ENCODE measurements around the gene CHD6. TPM values are rescaled to one million over a fixed set of nuclear protein-coding genes. Genes with fewer than 3 reads are reported as not detected.

CHD6 gene
- total RNA-seq, 4 donors from 2014 or later = 21.5 to 130 (median 33.6) TPM

GRCh38 chr20:41507436-41507835, 110.7 kb downstream of the CHD6 start:
- DNase-seq = no peak
- no peak overlapping the region for H3K27ac ChIP-seq
- no peak overlapping the region for H3K4me3 ChIP-seq
- peaks cover 0 to 5% (median 0%) of the 10 kb centered on the region in 3 donors for H3K36me3 ChIP-seq
- no peaks in the 10 kb centered on the region for H3K9me3 ChIP-seq
- H3K27me3 ChIP-seq = no peaks in the 10 kb centered on the region
- peaks cover 0 to 31% (median 6%) of the 10 kb centered on the region in 4 donors for H3K4me1 ChIP-seq
- TF ChIP-seq POLR2A (IDR thresholded peaks at IDR 0.05) (no peak), CTCF (IDR thresholded peaks at IDR 0.05) (no peak)

DNA sequence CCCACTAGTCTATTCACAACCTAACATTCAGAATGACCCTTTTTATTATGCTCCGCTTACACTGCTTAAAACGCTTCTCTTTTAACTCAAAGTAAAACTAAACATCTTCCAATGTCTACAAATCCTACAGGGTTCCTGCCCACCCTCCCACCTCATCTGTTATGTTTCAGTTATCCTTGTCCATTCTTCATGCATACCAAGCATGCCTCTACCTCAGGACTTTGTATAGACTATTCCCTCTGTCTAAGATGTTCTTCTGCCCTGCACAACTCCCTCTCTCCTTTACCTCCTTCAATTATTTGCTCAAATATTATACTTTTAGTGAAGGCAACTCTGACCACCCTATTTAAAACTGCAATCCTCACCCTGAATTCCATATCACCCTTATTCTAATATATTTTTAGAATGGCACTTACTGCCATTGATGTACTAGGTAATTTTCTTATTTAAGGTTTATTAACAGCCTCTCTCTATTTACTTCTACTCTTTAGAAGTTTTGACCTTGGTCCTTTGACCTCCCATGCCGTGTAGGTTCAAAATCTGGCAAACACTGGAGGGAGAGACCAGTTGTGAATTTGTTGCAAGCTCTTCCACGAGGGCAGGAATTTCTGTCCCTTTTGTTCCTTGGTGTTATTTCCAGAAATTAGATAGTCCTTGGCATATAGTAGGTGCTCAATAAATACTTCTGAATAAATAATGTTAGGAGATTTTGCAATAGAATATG, 111.8 kb downstream of the CHD6 start:
- H3K27ac ChIP-seq = no peak overlapping the region
- no peaks in the 10 kb centered on the region for H3K9me3 ChIP-seq
- no peaks in the 10 kb centered on the region for H3K36me3 ChIP-seq
- no peak for TF ChIP-seq POLR2A (IDR thresholded peaks at IDR 0.05)
- H3K27me3 ChIP-seq = no peaks in the 10 kb centered on the region
- no peak overlapping the region for H3K4me3 ChIP-seq
- no peak for DNase-seq
- peaks cover 0 to 31% (median 6%) of the 10 kb centered on the region in 4 donors for H3K4me1 ChIP-seq

- no peaks in the 10 kb centered on the region for H3K27me3 ChIP-seq
- DNase-seq = no peak
- H3K9me3 ChIP-seq = no peaks in the 10 kb centered on the region
- no peak for TF ChIP-seq CTCF (IDR thresholded peaks at IDR 0.05)
- no peak for TF ChIP-seq POLR2A (IDR thresholded peaks at IDR 0.05)
- H3K4me3 ChIP-seq = no peak overlapping the region
- H3K36me3 ChIP-seq = no peaks in the 10 kb centered on the region
- H3K27ac ChIP-seq = no peak overlapping the region
- peaks cover 0 to 24% (median 6%) of the 10 kb centered on the region in 4 donors for H3K4me1 ChIP-seq
These were observed 113.0 kb downstream of the CHD6 start for GRCh38 chr20:41505184-41505583.

GRCh38 chr20:41501376-41501775, 116.8 kb downstream of the CHD6 start:
- TF ChIP-seq POLR2A (IDR thresholded peaks at IDR 0.05) (no peak), CTCF (IDR thresholded peaks at IDR 0.05) (no peak)
- no peak for DNase-seq
- H3K27ac ChIP-seq = no peak overlapping the region
- H3K4me3 ChIP-seq = no peak overlapping the region
- H3K36me3 ChIP-seq = peaks cover 0 to 4% (median 0%) of the 10 kb centered on the region in 3 donors
- no peaks in the 10 kb centered on the region for H3K27me3 ChIP-seq
- no peaks in the 10 kb centered on the region for H3K4me1 ChIP-seq
- no peaks in the 10 kb centered on the region for H3K9me3 ChIP-seq

DNA sequence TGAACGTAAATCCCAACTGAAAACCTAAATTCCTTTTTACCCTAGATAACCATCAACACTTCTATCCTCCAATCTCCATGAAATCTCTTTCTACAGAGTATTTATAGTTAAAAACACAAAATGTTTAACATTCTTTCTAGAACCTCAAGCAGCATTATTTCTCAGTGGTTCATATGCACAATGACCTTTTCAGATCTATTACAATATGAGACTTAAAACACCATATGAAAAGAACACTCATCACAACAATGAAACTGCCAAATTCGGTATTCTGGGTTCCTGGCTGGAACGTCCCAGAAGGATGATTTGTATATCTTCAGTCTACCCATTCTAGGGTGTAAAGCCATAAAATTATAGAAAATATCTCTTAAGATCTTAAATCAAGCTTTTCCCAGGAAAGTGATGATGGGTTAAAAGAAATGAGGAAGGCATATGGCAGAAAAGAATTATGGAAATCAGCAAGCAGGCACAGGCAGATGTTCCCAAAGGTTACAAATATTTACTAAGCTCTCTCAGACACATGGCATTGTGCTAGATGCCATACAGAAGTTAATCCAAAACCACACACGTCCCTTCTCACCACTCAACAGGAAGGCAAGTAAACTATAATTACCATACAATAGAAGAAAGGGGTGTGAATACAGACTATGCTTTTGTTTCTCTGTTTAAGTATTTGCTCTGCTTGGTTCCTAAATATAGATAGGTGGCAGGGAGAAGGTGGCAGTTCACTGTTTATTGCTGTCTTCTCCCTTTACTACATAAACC, 118.0 kb downstream of the CHD6 start:
- no peaks in the 10 kb centered on the region for H3K9me3 ChIP-seq
- H3K36me3 ChIP-seq = peaks cover 0 to 4% (median 0%) of the 10 kb centered on the region in 3 donors
- H3K27me3 ChIP-seq = no peaks in the 10 kb centered on the region
- DNase-seq = no peak
- H3K4me3 ChIP-seq = no peak overlapping the region
- TF ChIP-seq POLR2A (IDR thresholded peaks at IDR 0.05) = no peak
- TF ChIP-seq CTCF (IDR thresholded peaks at IDR 0.05) = no peak
- no peak overlapping the region for H3K27ac ChIP-seq
- no peaks in the 10 kb centered on the region for H3K4me1 ChIP-seq

- Histone ChIP-seq H3K36me3 (peaks cover 0 to 4% (median 0%) of the 10 kb centered on the region in 3 donors), H3K27ac (no peak overlapping the region), H3K4me3 (no peak overlapping the region), H3K27me3 (no peaks in the 10 kb centered on the region), H3K4me1 (no peaks in the 10 kb centered on the region), H3K9me3 (no peaks in the 10 kb centered on the region)
- DNase-seq = no peak
- TF ChIP-seq POLR2A (IDR thresholded peaks at IDR 0.05) = no peak
- TF ChIP-seq CTCF (IDR thresholded peaks at IDR 0.05) = no peak
These were observed 119.1 kb downstream of the CHD6 start for GRCh38 chr20:41499064-41499463.
